C4-2B (cell line): ENCODE results near the gene SLC2A6.

Experiments used
- ZFX ChIP-seq: fragments of 450-650 bp; IDR thresholded peaks from 2 replicates; pipeline ENCODE4 v1.6.1; 2017
- TF ChIP-seq, protein P1 (sequence below): fragments of 450-650 bp; conservative IDR thresholded peaks from 2 replicates; pipeline ENCODE4 v1.5.1; 2017; ENCODE audit warnings: mild to moderate bottlenecking

DNA sequence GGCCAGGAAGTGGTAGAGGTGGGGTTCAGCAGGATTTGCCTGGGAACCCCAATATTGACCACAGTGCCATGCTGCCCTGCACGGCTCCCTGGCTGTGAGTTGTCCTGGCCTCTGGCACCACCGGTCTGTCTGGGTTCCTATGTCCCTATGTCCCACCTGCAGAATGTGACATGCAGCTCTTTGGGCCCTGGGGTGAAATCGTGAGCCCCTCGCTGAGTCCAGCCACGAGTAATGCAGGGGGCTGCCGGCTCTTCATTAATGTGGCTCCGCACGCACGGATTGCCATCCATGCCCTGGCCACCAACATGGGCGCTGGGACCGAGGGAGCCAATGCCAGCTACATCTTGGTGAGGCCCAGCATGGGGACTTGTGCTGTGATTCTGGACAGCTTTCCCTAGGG, 21.2 kb downstream of the SLC2A6 start:
- TF ChIP-seq, protein P1, sequence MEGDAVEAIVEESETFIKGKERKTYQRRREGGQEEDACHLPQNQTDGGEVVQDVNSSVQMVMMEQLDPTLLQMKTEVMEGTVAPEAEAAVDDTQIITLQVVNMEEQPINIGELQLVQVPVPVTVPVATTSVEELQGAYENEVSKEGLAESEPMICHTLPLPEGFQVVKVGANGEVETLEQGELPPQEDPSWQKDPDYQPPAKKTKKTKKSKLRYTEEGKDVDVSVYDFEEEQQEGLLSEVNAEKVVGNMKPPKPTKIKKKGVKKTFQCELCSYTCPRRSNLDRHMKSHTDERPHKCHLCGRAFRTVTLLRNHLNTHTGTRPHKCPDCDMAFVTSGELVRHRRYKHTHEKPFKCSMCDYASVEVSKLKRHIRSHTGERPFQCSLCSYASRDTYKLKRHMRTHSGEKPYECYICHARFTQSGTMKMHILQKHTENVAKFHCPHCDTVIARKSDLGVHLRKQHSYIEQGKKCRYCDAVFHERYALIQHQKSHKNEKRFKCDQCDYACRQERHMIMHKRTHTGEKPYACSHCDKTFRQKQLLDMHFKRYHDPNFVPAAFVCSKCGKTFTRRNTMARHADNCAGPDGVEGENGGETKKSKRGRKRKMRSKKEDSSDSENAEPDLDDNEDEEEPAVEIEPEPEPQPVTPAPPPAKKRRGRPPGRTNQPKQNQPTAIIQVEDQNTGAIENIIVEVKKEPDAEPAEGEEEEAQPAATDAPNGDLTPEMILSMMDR, result no peak
- TF ChIP-seq ZFX, result no peak
